Measurements from ENCODE around the gene A1BG. TPM values are rescaled to one million over a fixed set of nuclear protein-coding genes. Genes with fewer than 3 reads are reported as not detected.

The A1BG gene
- total RNA-seq, 1 donor from 2014 or later, result 48.9 TPM

- Histone ChIP-seq H3K9me3 (no peaks in the 10 kb centered on the region), H3K27ac (no peak overlapping the region), H3K36me3 (no peaks in the 10 kb centered on the region), H3K4me3 (no peak overlapping the region), H3K27me3 (no peaks in the 10 kb centered on the region), H3K4me1 (peaks cover 8% of the 10 kb centered on the region)
- TF ChIP-seq POLR2A (IDR thresholded peaks at IDR 0.05) (no peak), POLR2AphosphoS5 (IDR thresholded peaks at IDR 0.05; ENCODE audit: insufficient read depth in 1 of 2, low read depth in 1 of 2) (no peak), CTCF (IDR thresholded peaks at IDR 0.05) (no peak)
- intact Hi-C loops (cut with DNase I), result no loop called here
- peak in 1 of 2 donors; percentile 77 for DNase-seq (ENCODE audit: extremely low spot score in 2 of 2)
These were observed 13.5 kb upstream of the A1BG start for GRCh38 chr19:58366585-58367430.

GRCh38 chr19:58364146-58364545 lies 10.9 kb upstream of the A1BG start:
- H3K27me3 ChIP-seq, result no peaks in the 10 kb centered on the region
- H3K4me3 ChIP-seq, result no peak overlapping the region
- no peak for TF ChIP-seq CTCF (IDR thresholded peaks at IDR 0.05)
- TF ChIP-seq POLR2A (IDR thresholded peaks at IDR 0.05), result no peak
- no peak for TF ChIP-seq POLR2AphosphoS5 (IDR thresholded peaks at IDR 0.05; ENCODE audit: insufficient read depth in 1 of 2, low read depth in 1 of 2)
- H3K4me1 ChIP-seq, result peaks cover 12% of the 10 kb centered on the region
- no peaks in the 10 kb centered on the region for H3K36me3 ChIP-seq
- intact Hi-C loops (cut with DNase I), result no loop called here
- no peak for DNase-seq (ENCODE audit: extremely low spot score in 2 of 2)
- H3K9me3 ChIP-seq, result no peaks in the 10 kb centered on the region
- no peak overlapping the region for H3K27ac ChIP-seq

GRCh38 chr19:58362272-58362994 lies 9.1 kb upstream of the A1BG start, which contains the start of gene ZNF497:
ZNF497 (minus strand) TSS chr19:58362751; CDS start chr19:58357635, 5,116 bp downstream.
- Histone ChIP-seq H3K36me3 (no peaks in the 10 kb centered on the region), H3K4me1 (peaks cover 17% of the 10 kb centered on the region), H3K27ac (peak within 1 kb of the TSS; percentile 79), H3K4me3 (peak within 1 kb of the TSS; percentile 65 to 93), H3K9me3 (no peaks in the 10 kb centered on the region), H3K27me3 (no peaks in the 10 kb centered on the region)
- intact Hi-C loops (cut with DNase I), result no loop called here
- DNase-seq (ENCODE audit: extremely low spot score in 2 of 2), result peak in 1 of 2 donors; percentile 93
- peak; percentile 87 to 94 for TF ChIP-seq POLR2AphosphoS5 (IDR thresholded peaks at IDR 0.05; ENCODE audit: insufficient read depth in 1 of 2, low read depth in 1 of 2)
- TF ChIP-seq CTCF (IDR thresholded peaks at IDR 0.05), result peak in 1 of 3 experiments; percentile 9
- peak in 1 of 2 donors; percentile 30 for TF ChIP-seq POLR2A (IDR thresholded peaks at IDR 0.05)

- DNase-seq (ENCODE audit: extremely low spot score in 2 of 2), result no peak
- peak overlapping the region; percentile 65 to 93 for H3K4me3 ChIP-seq
- no peaks in the 10 kb centered on the region for H3K9me3 ChIP-seq
- TF ChIP-seq POLR2AphosphoS5 (IDR thresholded peaks at IDR 0.05; ENCODE audit: insufficient read depth in 1 of 2, low read depth in 1 of 2), result no peak
- TF ChIP-seq POLR2A (IDR thresholded peaks at IDR 0.05), result no peak
- TF ChIP-seq CTCF (IDR thresholded peaks at IDR 0.05), result no peak
- H3K27ac ChIP-seq, result peak overlapping the region; percentile 79
- H3K27me3 ChIP-seq, result no peaks in the 10 kb centered on the region
- H3K4me1 ChIP-seq, result peaks cover 22% of the 10 kb centered on the region
- H3K36me3 ChIP-seq, result no peaks in the 10 kb centered on the region
- intact Hi-C loops (cut with DNase I), result no loop called here
These were observed 8.6 kb upstream of the A1BG start for GRCh38 chr19:58361900-58362271.
